Activated T-cell treated with anti-CD3 and anti-CD28 coated beads, Interleukin-2, amount 50 U/mL, for 1 hour (primary cell): Measurements from ENCODE around the gene NUDT14.

Source experiments
- DNase-seq: peaks from one replicate; pipeline ENCODE4 v3.0.0-alpha.2; 2020

Gene NUDT14

GRCh38 chr14:105211758-105212089, 30.6 kb upstream of the NUDT14 start:
- DNase-seq, result no peak

- no peak for DNase-seq
Measured at GRCh38 chr14:105211086-105211757, 30.1 kb upstream of the NUDT14 start.

DNA sequence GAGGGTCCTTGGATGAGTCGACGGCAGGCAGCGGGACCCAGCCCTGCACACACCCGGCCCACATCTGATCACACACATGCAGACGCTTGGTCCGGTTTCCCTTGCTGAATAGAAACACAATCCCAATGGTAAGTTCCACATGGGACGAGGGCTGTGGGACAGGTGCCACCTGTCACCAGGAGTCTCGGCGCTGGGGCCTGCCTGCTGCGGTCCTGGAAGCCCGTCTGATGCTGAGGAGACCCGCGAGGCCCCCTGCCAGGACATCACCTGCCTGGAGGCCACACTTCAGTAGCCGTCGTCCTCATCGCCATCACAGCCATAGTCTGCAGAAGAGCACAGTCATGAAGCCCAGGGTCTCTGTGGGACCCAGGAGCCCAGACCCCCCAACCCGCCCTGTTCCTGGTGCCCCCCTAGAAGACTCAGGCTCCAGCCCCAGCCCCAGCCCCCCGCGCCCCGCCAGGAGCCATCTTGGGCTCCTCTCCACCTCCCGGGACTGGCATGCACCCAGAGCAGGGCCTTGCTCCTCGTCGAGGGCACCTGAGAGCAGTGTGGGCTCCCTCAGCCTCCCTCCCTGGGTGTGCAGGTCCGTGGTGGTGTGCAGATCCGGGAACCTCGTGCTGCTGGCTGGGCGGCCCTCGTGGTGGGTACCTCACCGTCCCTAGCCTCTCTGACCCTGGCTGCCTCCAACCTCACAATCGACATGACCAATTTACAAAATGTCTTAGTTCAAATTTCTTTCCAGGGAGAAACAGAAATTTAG, 29.3 kb upstream of the NUDT14 start:
- DNase-seq, result no peak

DNA sequence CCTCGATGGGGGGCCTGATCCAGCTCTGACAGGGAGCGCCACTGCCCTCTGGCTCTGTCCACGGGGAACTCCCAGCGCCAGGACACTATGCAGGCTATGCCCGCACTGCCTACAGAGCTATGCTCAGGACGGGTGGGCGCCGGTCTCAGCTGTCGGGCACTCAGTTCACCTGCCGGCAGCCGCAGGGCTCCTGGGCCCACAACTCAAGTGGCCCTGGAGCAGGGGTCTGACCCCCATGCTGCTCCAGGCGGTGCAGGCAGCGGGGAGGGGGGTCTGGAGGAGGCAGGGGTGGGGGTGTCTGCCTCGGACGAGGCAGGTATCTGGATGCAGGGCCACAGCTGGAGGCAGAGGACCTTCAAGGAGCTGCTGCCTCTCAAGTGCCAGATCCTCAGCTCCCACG, 28.5 kb upstream of the NUDT14 start:
- DNase-seq, result no peak

- DNase-seq, result no peak
Measured at GRCh38 chr14:105209091-105209490, 28.0 kb upstream of the NUDT14 start.

- DNase-seq, result no peak
Measured at GRCh38 chr14:105208738-105209075, 27.6 kb upstream of the NUDT14 start.

DNA sequence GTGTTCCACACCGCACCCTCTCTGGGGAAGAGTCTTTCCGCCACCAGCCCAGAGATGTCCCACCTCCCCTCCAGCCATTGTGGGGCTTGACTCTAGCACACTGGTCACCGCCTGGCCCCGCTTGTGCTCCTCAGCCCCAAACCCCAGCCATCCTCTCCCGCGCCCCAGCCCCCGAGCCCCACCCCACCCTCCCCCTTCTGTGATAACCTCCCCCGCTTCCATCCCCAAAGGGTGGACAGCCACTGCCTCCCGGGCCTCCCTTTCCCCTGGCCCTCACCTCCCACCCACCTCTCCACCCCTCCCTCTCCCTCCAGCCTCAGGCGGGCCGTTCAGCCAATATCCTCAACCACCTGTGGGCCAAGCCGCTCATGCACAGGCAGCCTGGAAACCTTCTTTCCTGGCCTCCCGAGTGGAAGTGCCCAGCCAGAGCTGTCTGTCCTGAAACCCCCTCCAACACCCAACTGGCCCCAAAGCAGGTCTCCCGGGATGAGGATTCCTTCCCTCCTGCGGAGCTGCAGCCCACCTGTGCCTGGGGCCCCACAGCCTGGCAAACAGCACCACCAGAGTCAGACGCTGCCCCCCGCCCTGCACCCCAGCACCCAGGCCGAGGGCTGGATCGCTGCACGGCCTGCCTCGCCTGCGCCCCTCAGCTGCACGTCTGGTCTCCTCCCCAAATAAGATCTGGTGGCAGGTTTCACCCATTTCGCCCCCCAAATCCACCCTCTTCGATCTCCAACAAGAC, 27.1 kb upstream of the NUDT14 start:
- DNase-seq, result no peak

- DNase-seq, result no peak
Measured at GRCh38 chr14:105207460-105207901, 26.4 kb upstream of the NUDT14 start.

DNA sequence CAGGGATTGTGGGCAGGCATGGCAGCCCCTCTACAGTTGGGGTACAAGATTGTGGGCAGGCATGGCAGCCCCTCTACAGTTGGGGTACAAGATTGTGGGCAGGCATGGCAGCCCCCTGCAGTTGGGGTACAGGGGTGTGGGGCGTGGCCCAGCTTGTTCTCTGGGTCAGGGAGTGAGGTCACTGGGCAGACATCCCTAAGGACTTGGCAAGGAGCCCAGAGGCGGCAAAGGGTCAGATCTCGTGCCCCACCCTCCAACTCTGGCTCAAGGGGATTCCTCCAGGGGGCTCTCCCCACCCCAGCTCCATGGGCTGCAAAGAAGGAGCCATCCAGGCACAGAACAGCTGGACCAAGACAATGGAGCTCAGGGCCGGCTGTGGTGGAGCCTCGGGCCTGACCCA, 25.8 kb upstream of the NUDT14 start:
- DNase-seq, result no peak

- no peak for DNase-seq
Measured at GRCh38 chr14:105205673-105206208, 24.6 kb upstream of the NUDT14 start.

- no peak for DNase-seq
Measured at GRCh38 chr14:105204931-105205672, 24.0 kb upstream of the NUDT14 start.

DNA sequence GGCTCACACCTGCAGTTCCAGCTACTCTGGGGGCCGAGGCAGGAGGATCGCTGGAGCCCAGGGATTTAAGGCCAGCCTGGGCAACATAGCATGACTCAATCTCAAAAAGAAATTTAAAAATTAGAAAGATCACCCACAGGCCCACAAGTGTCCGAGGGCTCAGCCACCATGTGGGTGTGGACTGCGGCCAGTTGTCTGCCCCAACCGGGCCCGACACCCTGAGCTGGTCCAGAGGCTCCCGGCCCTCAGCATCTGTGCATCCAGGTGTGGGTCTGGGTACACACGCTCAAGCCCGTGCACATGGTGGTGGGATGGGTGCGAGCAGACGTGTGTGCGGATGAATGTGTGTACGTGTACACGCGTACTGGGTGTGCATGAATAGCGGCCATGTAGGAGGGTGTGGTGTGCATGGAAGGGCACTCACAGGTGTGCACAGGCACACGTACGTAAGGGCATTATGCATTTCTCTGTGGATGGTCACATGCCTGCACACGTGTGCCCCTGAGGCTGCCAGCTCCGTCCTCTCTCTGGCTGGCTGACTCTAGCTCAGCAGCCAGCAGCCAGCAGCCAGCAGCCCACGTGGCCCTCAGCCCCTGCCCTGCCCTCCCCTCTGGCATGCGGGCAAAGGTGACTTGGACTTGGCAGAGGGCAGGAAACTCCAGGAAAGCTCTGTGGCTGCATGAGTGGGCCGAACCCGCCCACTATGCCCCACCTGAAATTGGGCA, 23.3 kb upstream of the NUDT14 start:
- no peak for DNase-seq

- no peak for DNase-seq
Measured at GRCh38 chr14:105203701-105204100, 22.6 kb upstream of the NUDT14 start.

DNA sequence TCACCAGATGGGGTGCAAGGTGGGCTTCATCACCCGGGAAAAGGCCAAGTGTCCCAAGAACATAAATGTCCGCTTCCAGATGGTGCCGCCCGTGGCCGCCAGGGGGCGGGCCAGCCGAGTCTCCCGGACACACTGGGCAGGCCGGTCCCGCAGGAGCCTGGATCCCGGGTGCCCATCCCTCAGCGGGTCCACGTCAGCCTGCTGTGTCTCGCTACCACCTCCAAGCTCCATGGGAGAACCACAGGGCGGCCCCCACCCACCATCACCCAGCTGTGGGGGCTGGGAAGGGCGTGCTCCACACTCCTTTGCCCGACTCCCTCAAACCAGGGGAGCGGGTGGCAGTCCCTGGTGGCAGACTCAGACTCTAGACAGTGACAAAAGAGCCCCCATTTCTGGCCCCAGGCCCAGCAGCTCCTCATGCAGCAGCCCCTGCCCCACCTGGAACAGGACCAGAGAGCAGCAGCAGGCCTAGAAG, 22.0 kb upstream of the NUDT14 start:
- peak; percentile 73 for DNase-seq

GRCh38 chr14:105201925-105202513, 20.9 kb upstream of the NUDT14 start:
- DNase-seq, result no peak

GRCh38 chr14:105201156-105201924, 20.2 kb upstream of the NUDT14 start:
- no peak for DNase-seq

DNA sequence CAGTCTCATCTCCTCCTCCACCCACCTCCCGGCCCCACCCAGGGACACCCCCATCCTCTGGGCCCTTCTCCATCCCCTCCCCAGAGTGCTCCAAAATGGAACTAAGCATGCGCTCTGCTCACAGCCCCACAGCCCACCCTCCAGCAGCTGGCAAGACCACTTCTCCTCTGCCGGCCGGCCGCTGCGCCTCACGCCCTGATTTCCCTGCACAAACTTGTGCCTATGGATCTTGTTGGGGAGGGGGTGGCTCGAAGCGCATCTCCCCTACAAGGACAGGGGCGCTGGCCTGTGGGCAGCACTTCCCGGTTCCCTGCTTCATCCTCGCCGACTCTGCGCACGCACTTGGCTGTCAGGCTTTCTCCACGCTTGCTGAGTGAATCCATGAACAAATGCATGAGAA, 19.5 kb upstream of the NUDT14 start:
- no peak for DNase-seq

DNA sequence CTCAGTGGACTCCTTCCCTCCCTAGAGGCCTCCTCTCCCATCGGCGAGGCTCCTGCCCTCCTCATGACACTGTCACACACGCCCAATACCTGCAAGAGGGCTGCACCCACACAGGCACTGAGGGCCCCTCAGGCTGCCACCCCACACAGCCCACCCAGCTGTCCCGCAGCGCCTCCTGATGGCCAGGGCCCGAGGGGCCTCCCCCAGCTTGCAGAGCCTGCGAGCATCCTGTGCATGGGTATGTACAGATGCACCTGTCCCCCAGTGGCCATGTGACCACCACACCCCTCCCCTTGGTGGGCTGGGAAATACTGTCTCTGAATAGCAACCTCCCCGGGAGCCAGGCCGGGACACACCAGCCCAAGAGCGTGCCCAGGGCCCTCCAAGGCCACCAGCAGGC, 19.0 kb upstream of the NUDT14 start:
- DNase-seq, result no peak

- DNase-seq, result no peak
Measured at GRCh38 chr14:105199093-105199492, 18.0 kb upstream of the NUDT14 start.

DNA sequence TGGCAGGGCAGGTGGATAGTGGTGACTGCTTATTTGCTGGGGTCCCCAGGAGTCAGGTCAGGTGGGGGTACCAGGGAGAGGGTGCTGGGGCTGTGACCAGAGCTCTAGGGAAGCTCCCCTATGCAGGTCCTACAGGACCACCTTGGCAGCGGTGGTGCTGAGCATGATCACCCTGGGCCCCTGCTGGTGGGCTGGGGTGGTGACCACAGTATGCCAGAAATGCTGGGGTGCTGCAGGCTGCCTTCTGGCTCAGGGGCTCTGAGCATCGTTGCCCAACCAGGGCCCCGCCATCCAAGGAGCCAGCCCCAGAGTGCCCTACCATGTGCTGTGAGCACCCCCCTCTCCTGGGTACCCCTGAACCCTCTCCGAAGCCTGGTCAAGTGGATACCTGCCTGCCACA, 17.5 kb upstream of the NUDT14 start:
- no peak for DNase-seq

DNA sequence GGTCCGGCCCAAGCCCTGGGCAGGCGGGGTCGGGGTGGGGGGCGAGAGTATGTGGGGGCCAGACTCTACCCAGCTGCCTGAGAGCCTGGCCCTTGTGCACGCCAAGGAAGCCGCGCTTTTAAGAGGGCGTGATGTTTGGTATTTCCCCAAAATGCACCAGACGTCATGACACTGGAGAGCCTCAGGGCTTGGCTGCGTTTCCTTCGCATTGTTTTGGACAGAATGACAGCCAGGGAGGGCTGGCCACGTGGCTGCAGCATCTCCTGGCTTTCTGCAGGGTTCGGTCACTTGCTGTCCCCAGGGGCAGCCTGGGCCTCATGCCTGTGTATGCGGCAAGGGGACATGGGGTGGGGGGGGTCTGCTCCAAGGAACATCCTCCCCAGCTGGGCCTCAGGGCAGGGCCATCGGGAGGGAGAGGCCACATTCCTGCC, 16.1 kb upstream of the NUDT14 start:
- DNase-seq, result no peak
